Upper lobe of left lung (tissue), 4 donors: ENCODE data around the gene GRIK1.

Source experiments
- CTCF ChIP-seq, 6 experiments: fragments of 450-650 bp in 4 of 6; fragments of 200-600 bp in 2 of 6; sonication (generic) in 2 of 6; IDR thresholded peaks; one replicate each; pipeline ENCODE4 v1.5.1; 2016 to 2019; ENCODE audit warnings: antibody characterized with exemption in 6 of 6
- POLR2A ChIP-seq, 4 donors: fragments of 450-650 bp; IDR thresholded peaks; one replicate each; pipeline ENCODE4 v1.5.1; 2016 to 2017; ENCODE audit warnings: antibody characterized with exemption in 4 of 4, mild to moderate bottlenecking in 2 of 4
- POLR2AphosphoS5 ChIP-seq, 2 donors: sonication (generic); formaldehyde crosslinking; IDR thresholded peaks; one replicate each; pipeline ENCODE4 v1.5.1; 2017; ENCODE audit warnings: antibody characterized with exemption in 2 of 2

DNA sequence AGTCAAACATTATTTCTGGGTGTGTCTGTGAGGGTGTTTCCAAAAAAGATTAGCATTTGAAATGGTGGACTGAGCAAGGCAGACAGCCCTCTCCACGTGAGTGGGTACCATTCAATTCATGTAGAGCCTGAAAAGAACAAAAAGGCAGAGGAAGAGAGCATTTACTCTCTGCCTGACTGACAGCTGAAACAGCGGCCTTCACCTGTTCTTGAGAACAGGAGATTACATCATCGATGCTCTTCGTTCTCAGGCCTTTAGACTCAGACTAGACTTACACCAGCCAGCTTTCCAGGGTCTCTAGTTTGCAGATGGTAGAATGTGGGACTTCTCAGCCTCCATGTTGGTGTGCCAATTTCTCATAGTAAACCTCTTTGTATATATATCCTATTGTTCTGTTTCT lies 338.7 kb downstream of the GRIK1 start:
- no peak for TF ChIP-seq CTCF (IDR thresholded peaks at IDR 0.05)
- no peak for TF ChIP-seq POLR2AphosphoS5 (IDR thresholded peaks at IDR 0.05)
- TF ChIP-seq POLR2A (IDR thresholded peaks at IDR 0.05) = no peak
